Spleen (tissue), 7 donors: ENCODE results near the gene GDF2.

Experiments
- CTCF ChIP-seq, 11 experiments: fragments of 200-600 bp in 7 of 11; fragments of 450-650 bp in 4 of 11; sonication (generic) in 4 of 11; IDR thresholded peaks in 8 of 11; conservative IDR thresholded peaks in 3 of 11; 1 replicate in 7 of 11; 2 replicates in 4 of 11; pipeline versions ENCODE4 v1.4.0 to v1.8.0; 2016 to 2021; ENCODE audit warnings: antibody characterized with exemption in 11 of 11, inconsistent platforms in 4 of 11, mild to moderate bottlenecking in 1 of 11
- POLR2A ChIP-seq, 3 donors: fragments of 450-650 bp; IDR thresholded peaks; one replicate each; pipeline ENCODE4 v1.5.1; 2017; ENCODE audit warnings: antibody characterized with exemption in 3 of 3, mild to moderate bottlenecking in 1 of 3
- POLR2AphosphoS5 ChIP-seq, 3 donors: sonication (generic); formaldehyde crosslinking; IDR thresholded peaks; one replicate each; pipeline ENCODE4 v1.5.1; 2017; ENCODE audit warnings: antibody characterized with exemption in 3 of 3
- donor health status: DM: no; HTN: no; CAD: no; lungs with moderate emphysema.
- donor health status: DM: no; HTN: no; CAD: no.
- donor health status: DM: no; HTN: no; CAD: no.

DNA sequence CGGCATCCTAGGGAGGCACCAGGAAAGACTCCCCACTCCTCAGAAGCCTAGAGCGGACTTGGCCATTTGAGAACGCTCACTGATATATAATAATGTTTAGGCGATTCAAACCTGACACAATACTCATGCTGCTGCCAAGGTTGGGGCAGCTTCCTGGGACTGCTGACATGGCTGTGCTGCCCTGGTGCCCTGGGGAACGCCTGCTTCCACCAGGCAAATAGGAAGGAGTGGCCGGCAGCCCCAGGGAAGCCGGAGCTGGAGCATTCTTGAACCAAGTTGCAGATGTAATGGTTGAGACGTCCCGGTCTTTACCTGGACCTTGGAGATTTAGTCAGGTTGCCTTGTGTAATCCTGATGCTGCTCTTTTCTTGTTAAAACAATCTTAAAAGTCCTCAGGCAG, 13.5 kb upstream of the GDF2 start:
- TF ChIP-seq CTCF (IDR thresholded peaks at IDR 0.05 in 8 of 11, conservative IDR thresholded peaks at IDR 0.05 in 3 of 11) (no peak), POLR2A (IDR thresholded peaks at IDR 0.05) (no peak), POLR2AphosphoS5 (IDR thresholded peaks at IDR 0.05) (no peak)
